Fibroblast of lung (primary cell): Measurements from ENCODE around the gene SECISBP2L. TPM values are rescaled to one million over a fixed set of nuclear protein-coding genes. Genes with fewer than 3 reads are reported as not detected.
A peak's percentile ranks its signal among the peaks of the same experiment; 100 is the strongest.

ENCODE experiments used
- DNase-seq, 2 donors: peaks; one replicate each; pipeline versions ENCODE4 v3.0.0 to v3.0.0-alpha.2; 2010; ENCODE audit warnings: low read depth in 2 of 2
- H2AFZ ChIP-seq: 2 replicates; pipeline ENCODE4 v1.5.1; 2012; ENCODE audit warnings: low read length, control low read depth, inconsistent platforms
- H3K27ac ChIP-seq: 2 replicates; pipeline ENCODE4 v1.5.1; 2011; ENCODE audit warnings: low read length, control low read depth; ENCODE audit not compliant: insufficient read depth
- H3K27me3 ChIP-seq: 2 replicates; pipeline ENCODE4 v1.5.1; 2011; ENCODE audit warnings: mild to moderate bottlenecking, low read length; ENCODE audit not compliant: control insufficient read depth, insufficient read depth
- H3K36me3 ChIP-seq: 2 replicates; pipeline ENCODE4 v1.5.1; 2011; ENCODE audit warnings: low read length; ENCODE audit not compliant: control insufficient read depth, insufficient read depth
- H3K4me1 ChIP-seq: 2 replicates; pipeline ENCODE4 v1.5.1; 2011; ENCODE audit warnings: low read length; ENCODE audit not compliant: control insufficient read depth, insufficient read depth; ENCODE audit errors: extremely low read depth
- H3K4me2 ChIP-seq: 2 replicates; pipeline ENCODE4 v1.5.1; 2011; ENCODE audit warnings: low read length, control low read depth; ENCODE audit not compliant: insufficient read depth; ENCODE audit errors: extremely low read depth
- H3K4me3 ChIP-seq, 4 experiments: fragments of 200-600 bp in 1 of 4; sonication (generic) in 1 of 4; replicated peaks in 1 of 4; 2 replicates each; pipeline ENCODE4 v1.5.1; 2011 to 2016; ENCODE audit warnings: low read length in 4 of 4, low read depth in 3 of 4, mild to moderate bottlenecking in 3 of 4, control low read depth in 2 of 4, inconsistent platforms in 1 of 4, mixed read lengths in 1 of 4; ENCODE audit not compliant: insufficient read depth in 1 of 4; ENCODE audit errors: control extremely low read depth in 1 of 4
- H3K79me2 ChIP-seq: 2 replicates; pipeline ENCODE4 v1.5.1; 2012; ENCODE audit warnings: mild to moderate bottlenecking, low read length, inconsistent platforms; ENCODE audit not compliant: control insufficient read depth, insufficient read depth
- H3K9ac ChIP-seq: 2 replicates; pipeline ENCODE4 v1.5.1; 2011; ENCODE audit warnings: mild to moderate bottlenecking, low read length, control low read depth; ENCODE audit not compliant: insufficient read depth
- H3K9me3 ChIP-seq: 2 replicates; pipeline ENCODE4 v1.5.1; 2012; ENCODE audit warnings: low read depth, low read length; ENCODE audit not compliant: control insufficient read depth, insufficient read depth
- H4K20me1 ChIP-seq: 2 replicates; pipeline ENCODE4 v1.5.1; 2011; ENCODE audit warnings: low read length; ENCODE audit not compliant: control insufficient read depth, insufficient read depth; ENCODE audit errors: extremely low read depth
- CTCF ChIP-seq, 2 donors: IDR thresholded peaks in 1 of 2; conservative IDR thresholded peaks in 1 of 2; 1 replicate in 1 of 2; 2 replicates in 1 of 2; pipeline ENCODE4 v1.5.1; 2011 to 2012; ENCODE audit warnings: low read length in 2 of 2, control low read depth in 1 of 2, inconsistent platforms in 1 of 2, low read depth in 1 of 2, mild to moderate bottlenecking in 1 of 2
- EZH2 ChIP-seq: IDR thresholded peaks from 2 replicates; pipeline ENCODE4 v1.5.1; 2012; ENCODE audit warnings: low read length, control low read depth, mild to moderate bottlenecking; ENCODE audit errors: missing control alignments
- polyA plus RNA-seq, 2 donors: library from polyadenylated mRNA; depleted of rRNA in 1 of 2; stranded (reverse) in 1 of 2; unstranded in 1 of 2; fragments of >200 nt; gene quantifications; 2 replicates each; pipeline ENCODE4 v1.2.1, GENCODE V29; 2011 to 2012; ENCODE audit warnings: missing spikeins in 1 of 2
- total RNA-seq: library from RNA; depleted of rRNA; stranded (reverse); fragments of >200 nt; gene quantifications from 2 replicates; pipeline ENCODE4 v1.2.1, GENCODE V29; 2014

SECISBP2L gene
- total and polyA plus RNA-seq, 2 donors (not counting 1 experiment from before 2014, with no cell fraction given), result 25.7 to 44.3 TPM

DNA sequence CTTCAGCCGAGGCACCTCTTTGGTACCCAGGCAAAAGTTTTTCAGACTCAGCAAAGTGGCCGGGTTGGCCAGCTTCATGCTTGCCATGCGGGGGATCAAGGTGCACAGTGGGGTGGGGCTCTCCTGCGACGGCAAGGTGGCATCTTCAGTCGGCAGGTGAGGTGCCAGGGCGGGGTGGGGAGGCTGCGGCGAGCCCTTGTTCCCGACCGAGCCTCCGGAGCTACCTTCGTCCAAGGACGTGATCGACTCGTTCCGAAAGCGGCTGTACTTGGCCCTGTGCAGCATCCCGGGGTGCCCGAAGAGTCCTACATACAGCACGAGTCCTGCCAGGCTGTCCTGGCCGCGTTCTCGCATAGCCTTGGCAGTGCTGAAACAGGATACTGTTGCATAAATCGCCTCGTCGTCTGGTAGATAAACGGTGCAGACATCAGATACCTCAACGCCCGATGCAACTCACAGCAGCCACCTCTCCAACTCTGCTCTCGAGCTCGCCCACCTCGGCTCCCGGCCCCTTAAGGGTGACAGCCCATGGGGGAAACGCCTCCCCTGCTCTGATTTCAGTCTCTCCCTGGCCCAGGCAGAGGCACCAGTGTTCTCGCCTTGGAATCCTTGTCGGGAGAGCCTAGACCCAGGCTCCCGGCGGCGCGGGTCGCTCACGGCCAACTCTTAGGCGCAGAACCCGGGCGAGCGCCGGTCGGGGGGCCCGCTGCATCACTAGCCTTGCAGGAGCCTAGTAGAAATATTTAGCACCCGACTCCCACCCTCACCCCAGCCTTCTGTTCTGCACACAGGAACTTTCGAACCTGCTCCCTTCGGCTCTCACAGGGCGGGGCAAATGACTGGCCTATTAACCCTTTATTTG is 83.4 kb downstream of the SECISBP2L start:
- no peaks in the 10 kb centered on the region for H3K9me3 ChIP-seq
- peak overlapping the region; percentile 1 for H3K27ac ChIP-seq
- peak overlapping the region; percentile 36 to 91 (median 55) for H3K4me3 ChIP-seq
- no peaks in the 10 kb centered on the region for H3K79me2 ChIP-seq
- TF ChIP-seq EZH2 (no peak), CTCF (conservative IDR thresholded peaks at IDR 0.05 in 1 of 2, IDR thresholded peaks at IDR 0.05 in 1 of 2; ENCODE audit: low read depth in 1 of 2, low read length in 2 of 2) (no peak)
- no peaks in the 10 kb centered on the region for H4K20me1 ChIP-seq
- peak overlapping the region; percentile 16 for H3K9ac ChIP-seq
- H3K4me1 ChIP-seq, result peaks cover 3% of the 10 kb centered on the region
- H3K27me3 ChIP-seq, result no peaks in the 10 kb centered on the region
- peak; percentile 49 to 54 for DNase-seq
- H2AFZ ChIP-seq, result peak overlapping the region; percentile 87
- no peaks in the 10 kb centered on the region for H3K36me3 ChIP-seq
- H3K4me2 ChIP-seq, result peak overlapping the region; percentile 92

DNA sequence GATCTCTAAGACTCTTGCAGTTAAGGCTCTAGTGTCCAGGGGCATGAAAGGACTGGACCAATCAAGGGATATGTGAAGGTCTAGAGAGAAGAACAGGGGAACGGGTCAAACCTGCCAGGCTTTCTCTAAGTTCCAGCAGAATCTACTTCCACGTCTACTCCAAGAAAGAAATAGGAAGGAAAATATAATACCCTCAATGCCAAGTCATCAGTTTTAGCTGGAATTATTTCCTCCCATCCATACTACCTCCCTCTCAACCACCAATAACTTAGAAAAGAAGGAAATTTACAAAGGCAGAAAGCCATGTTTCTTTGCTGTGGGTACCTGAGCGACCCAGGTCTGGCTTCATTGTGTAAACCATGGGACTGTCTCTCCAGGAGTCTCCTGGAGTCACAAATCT is 90.3 kb downstream of the SECISBP2L start:
- Histone ChIP-seq H2AFZ (no peak overlapping the region), H3K36me3 (no peaks in the 10 kb centered on the region), H3K9me3 (no peaks in the 10 kb centered on the region), H3K4me3 (no peak overlapping the region), H3K4me1 (no peaks in the 10 kb centered on the region), H3K9ac (no peak overlapping the region), H3K79me2 (no peaks in the 10 kb centered on the region), H4K20me1 (no peaks in the 10 kb centered on the region), H3K4me2 (no peak overlapping the region), H3K27ac (no peak overlapping the region), H3K27me3 (no peaks in the 10 kb centered on the region)
- TF ChIP-seq EZH2 (no peak), CTCF (conservative IDR thresholded peaks at IDR 0.05 in 1 of 2, IDR thresholded peaks at IDR 0.05 in 1 of 2; ENCODE audit: low read depth in 1 of 2, low read length in 2 of 2) (no peak)
- DNase-seq, result no peak

DNA sequence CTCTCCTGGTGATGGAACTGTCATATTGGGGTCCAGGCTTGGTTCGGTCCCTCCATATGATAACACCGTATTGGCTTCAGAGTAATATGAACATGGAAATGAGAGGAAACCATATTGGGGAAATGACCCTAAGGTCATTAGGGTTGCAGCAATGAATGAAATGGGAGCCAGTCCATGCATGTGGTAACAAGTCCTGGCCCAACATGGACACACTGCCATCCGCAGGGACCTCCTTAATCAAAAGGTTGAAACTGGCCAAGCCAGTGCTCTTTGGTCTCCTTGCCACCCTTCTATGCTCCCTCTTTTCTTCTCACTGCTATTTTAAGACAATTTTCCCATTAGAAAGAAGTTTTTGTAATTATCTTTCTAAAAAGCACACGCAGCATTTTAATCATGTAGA is 90.9 kb downstream of the SECISBP2L start:
- H3K9me3 ChIP-seq, result no peaks in the 10 kb centered on the region
- TF ChIP-seq EZH2 (no peak), CTCF (conservative IDR thresholded peaks at IDR 0.05 in 1 of 2, IDR thresholded peaks at IDR 0.05 in 1 of 2; ENCODE audit: low read depth in 1 of 2, low read length in 2 of 2) (no peak)
- no peak overlapping the region for H3K4me2 ChIP-seq
- H3K9ac ChIP-seq, result no peak overlapping the region
- no peaks in the 10 kb centered on the region for H3K4me1 ChIP-seq
- no peaks in the 10 kb centered on the region for H3K27me3 ChIP-seq
- H3K79me2 ChIP-seq, result no peaks in the 10 kb centered on the region
- H3K36me3 ChIP-seq, result no peaks in the 10 kb centered on the region
- no peak overlapping the region for H3K4me3 ChIP-seq
- H2AFZ ChIP-seq, result no peak overlapping the region
- no peak for DNase-seq
- no peak overlapping the region for H3K27ac ChIP-seq
- H4K20me1 ChIP-seq, result no peaks in the 10 kb centered on the region
